MM.1S (cell line): ENCODE measurements around the gene RAB11B.

Experiments used
- DNase-seq: peaks from one replicate; pipeline ENCODE4 v3.0.0-alpha.2; 2015
- H2AFZ ChIP-seq: fragments of 300-600 bp; sonication (generic); 2 replicates; pipeline ENCODE4 v1.6.0; 2016; ENCODE audit warnings: antibody characterized with exemption, low read length
- H3F3A ChIP-seq: fragments of 300-600 bp; sonication (generic); 2 replicates; pipeline ENCODE4 v1.6.1; 2016; ENCODE audit warnings: mild to moderate bottlenecking, antibody characterized with exemption, low read length, moderate library complexity, mixed read lengths; ENCODE audit not compliant: insufficient read depth
- H3K27ac ChIP-seq: fragments of 300-600 bp; sonication (generic); 2 replicates; pipeline ENCODE4 v1.5.1; 2016; ENCODE audit warnings: mild to moderate bottlenecking, low read length
- H3K27me3 ChIP-seq: fragments of 300-600 bp; sonication (generic); replicated peaks from 2 replicates; pipeline ENCODE4 v1.6.0; 2016; ENCODE audit warnings: low read length; ENCODE audit not compliant: insufficient read depth
- H3K36me3 ChIP-seq: fragments of 300-600 bp; sonication (generic); replicated peaks from 2 replicates; pipeline ENCODE4 v1.6.1; 2016; ENCODE audit warnings: mild to moderate bottlenecking, low read length, mixed read lengths; ENCODE audit not compliant: insufficient read depth
- H3K4me1 ChIP-seq: fragments of 300-600 bp; sonication (generic); 2 replicates; pipeline ENCODE4 v1.6.1; 2016; ENCODE audit warnings: low read length, mixed read lengths
- H3K4me2 ChIP-seq: fragments of 300-600 bp; sonication (generic); 2 replicates; pipeline ENCODE4 v1.6.0; 2016; ENCODE audit warnings: low read depth, low read length
- H3K4me3 ChIP-seq: fragments of 300-600 bp; sonication (generic); 2 replicates; pipeline ENCODE4 v1.5.1; 2016; ENCODE audit warnings: low read length, mixed read lengths
- H3K79me2 ChIP-seq: fragments of 300-600 bp; sonication (generic); 2 replicates; pipeline ENCODE4 v1.6.1; 2016; ENCODE audit warnings: mixed run types, low read length, mixed read lengths
- H3K9ac ChIP-seq: fragments of 300-600 bp; sonication (generic); 2 replicates; pipeline ENCODE4 v1.6.1; 2016; ENCODE audit warnings: low read length, mixed read lengths
- H3K9me2 ChIP-seq: fragments of 300-600 bp; sonication (generic); replicated peaks from 2 replicates; pipeline ENCODE4 v1.6.1; 2016; ENCODE audit warnings: mild to moderate bottlenecking, low read length, mixed read lengths; ENCODE audit not compliant: insufficient read depth
- H3K9me3 ChIP-seq: fragments of 300-600 bp; sonication (generic); replicated peaks from 2 replicates; pipeline ENCODE4 v1.6.1; 2016; ENCODE audit warnings: mild to moderate bottlenecking, low read length, mixed read lengths; ENCODE audit not compliant: insufficient read depth
- H4K20me1 ChIP-seq: fragments of 300-600 bp; sonication (generic); 2 replicates; pipeline ENCODE4 v1.6.1; 2016; ENCODE audit warnings: mild to moderate bottlenecking, low read length, moderate library complexity, mixed read lengths; ENCODE audit not compliant: insufficient read depth
- CTCF ChIP-seq: fragments of 300-600 bp; sonication (generic); IDR thresholded peaks from 2 replicates; pipeline ENCODE4 v1.5.1; 2016; ENCODE audit warnings: antibody characterized with exemption, low read length, mixed read lengths
- EZH2 ChIP-seq: fragments of 300-600 bp; sonication (generic); optimal IDR thresholded peaks from 2 replicates; pipeline ENCODE3; 2017; ENCODE audit warnings: low read depth, mild to moderate bottlenecking, antibody characterized with exemption, low read length, mixed read lengths
- EZH2phosphoT487 ChIP-seq: fragments of 300-600 bp; sonication (generic); IDR thresholded peaks from 2 replicates; pipeline ENCODE4 v1.6.1; 2018; ENCODE audit warnings: antibody characterized with exemption, low read length

RAB11B gene

GRCh38 chr19:8398311-8398771 is 8.2 kb downstream of the RAB11B start:
- no peak for DNase-seq
- no peaks in the 10 kb centered on the region for H3K9me3 ChIP-seq
- H3K9me2 ChIP-seq, result no peaks in the 10 kb centered on the region
- peaks cover 9% of the 10 kb centered on the region; the same call in 1 of the 2 replicates for H3K4me1 ChIP-seq
- H3K9ac ChIP-seq, result no peak overlapping the region
- no peak overlapping the region for H3K4me3 ChIP-seq
- peaks cover 3% of the 10 kb centered on the region; the same call in 1 of the 2 replicates for H3K36me3 ChIP-seq
- no peaks in the 10 kb centered on the region; the same call in 1 of the 2 replicates for H3F3A ChIP-seq
- H3K27ac ChIP-seq, result no peak overlapping the region
- no peaks in the 10 kb centered on the region for H3K27me3 ChIP-seq
- H3K4me2 ChIP-seq, result no peak overlapping the region
- peaks cover 11% of the 10 kb centered on the region; the same call in 1 of the 2 replicates for H4K20me1 ChIP-seq
- peaks cover 64% of the 10 kb centered on the region for H3K79me2 ChIP-seq
- no peak for TF ChIP-seq EZH2
- no peak for TF ChIP-seq CTCF
- H2AFZ ChIP-seq, result no peak overlapping the region

GRCh38 chr19:8399681-8400188 is 9.6 kb downstream of the RAB11B start:
- Histone ChIP-seq H3K27me3 (no peaks in the 10 kb centered on the region), H3K4me2 (no peak overlapping the region), H3K79me2 (peaks cover 50% of the 10 kb centered on the region), H2AFZ (no peak overlapping the region), H3K27ac (no peak overlapping the region), H3K4me1 (peaks cover 9% of the 10 kb centered on the region; the same call in 1 of the 2 replicates), H4K20me1 (peaks cover 11% of the 10 kb centered on the region; the same call in 1 of the 2 replicates), H3F3A (no peaks in the 10 kb centered on the region; the same call in 1 of the 2 replicates), H3K36me3 (peaks cover 3% of the 10 kb centered on the region; the same call in 1 of the 2 replicates), H3K4me3 (no peak overlapping the region), H3K9me2 (no peaks in the 10 kb centered on the region), H3K9ac (no peak overlapping the region), H3K9me3 (no peaks in the 10 kb centered on the region)
- DNase-seq, result no peak
- no peak for TF ChIP-seq EZH2phosphoT487
- TF ChIP-seq CTCF, result no peak
- TF ChIP-seq EZH2, result no peak

DNA sequence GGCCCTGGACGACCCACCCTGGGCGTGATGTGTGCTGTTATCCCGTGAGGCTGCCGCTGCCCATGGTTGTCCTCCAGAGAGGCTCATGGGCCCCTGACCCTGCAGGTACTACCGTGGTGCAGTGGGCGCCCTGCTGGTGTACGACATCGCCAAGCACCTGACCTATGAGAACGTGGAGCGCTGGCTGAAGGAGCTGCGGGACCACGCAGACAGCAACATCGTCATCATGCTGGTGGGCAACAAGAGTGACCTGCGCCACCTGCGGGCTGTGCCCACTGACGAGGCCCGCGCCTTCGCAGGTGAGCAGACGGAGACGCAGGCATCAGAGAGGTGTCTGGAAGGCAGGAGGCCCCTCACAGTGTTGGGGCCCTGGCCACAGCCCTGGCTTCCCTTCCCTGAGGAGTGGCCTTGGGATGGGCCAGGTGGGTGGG is 11.8 kb downstream of the RAB11B start:
- TF ChIP-seq CTCF (no peak), EZH2 (no peak), EZH2phosphoT487 (no peak)
- no peaks in the 10 kb centered on the region for H3K27me3 ChIP-seq

More for the DNA sequence above, 11.8 kb downstream of the RAB11B start:
- H4K20me1 ChIP-seq, result peaks cover 8% of the 10 kb centered on the region; the same call in 1 of the 2 replicates
- DNase-seq, result no peak
- H3K4me1 ChIP-seq, result peaks cover 2% of the 10 kb centered on the region; the same call in 1 of the 2 replicates
- no peaks in the 10 kb centered on the region for H3K9me2 ChIP-seq
- no peak overlapping the region for H3K4me2 ChIP-seq
- H2AFZ ChIP-seq, result no peak overlapping the region
- no peak overlapping the region for H3K27ac ChIP-seq
- H3K9me3 ChIP-seq, result no peaks in the 10 kb centered on the region
- no peak overlapping the region for H3K9ac ChIP-seq
- H3K4me3 ChIP-seq, result no peak overlapping the region
- peaks cover 30% of the 10 kb centered on the region for H3K79me2 ChIP-seq
- peaks cover 3% of the 10 kb centered on the region; the same call in 1 of the 2 replicates for H3K36me3 ChIP-seq
- H3F3A ChIP-seq, result no peaks in the 10 kb centered on the region
